ENCODE measurements around the gene CYTH3.
"Not testable (repeated sequence)": the region's sequence is repeated elsewhere in the genome, so short reads cannot be mapped to it uniquely, and the experiment has no call there.

Gene CYTH3

GRCh38 chr7:6235029-6235871 is 37.2 kb downstream of the CYTH3 start:
- TF ChIP-seq CTCF (IDR thresholded peaks at IDR 0.05; ENCODE audit: insufficient read depth, low read depth, low read length, missing control alignments) = no peak
- no peak overlapping the region for H3K4me3 ChIP-seq (ENCODE audit: low read length)
- DNase-seq (ENCODE audit: low read depth) = no peak

DNA sequence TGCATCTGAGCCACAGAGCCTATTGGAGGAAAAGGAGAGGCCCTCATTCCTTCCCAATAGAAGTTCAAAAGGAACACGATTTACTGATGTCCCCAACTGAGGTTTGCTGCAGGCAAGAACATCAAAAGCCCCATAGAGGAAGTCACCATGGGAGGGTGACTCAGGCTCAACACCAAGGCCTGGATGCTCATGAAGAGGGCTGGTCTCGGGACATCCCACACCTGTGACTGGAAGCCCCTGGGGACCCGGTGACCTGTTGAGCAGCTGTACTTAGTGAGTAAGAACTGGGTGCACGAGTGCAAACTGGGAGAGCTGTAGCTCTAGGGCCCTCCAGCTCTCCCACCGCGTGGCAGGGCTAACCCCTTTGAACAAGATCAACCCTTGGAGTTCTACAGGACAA is 38.0 kb downstream of the CYTH3 start:
- DNase-seq (ENCODE audit: low read depth) = no peak
- H3K4me3 ChIP-seq (ENCODE audit: low read length) = no peak overlapping the region
- TF ChIP-seq CTCF (IDR thresholded peaks at IDR 0.05; ENCODE audit: insufficient read depth, low read depth, low read length, missing control alignments) = no peak

DNA sequence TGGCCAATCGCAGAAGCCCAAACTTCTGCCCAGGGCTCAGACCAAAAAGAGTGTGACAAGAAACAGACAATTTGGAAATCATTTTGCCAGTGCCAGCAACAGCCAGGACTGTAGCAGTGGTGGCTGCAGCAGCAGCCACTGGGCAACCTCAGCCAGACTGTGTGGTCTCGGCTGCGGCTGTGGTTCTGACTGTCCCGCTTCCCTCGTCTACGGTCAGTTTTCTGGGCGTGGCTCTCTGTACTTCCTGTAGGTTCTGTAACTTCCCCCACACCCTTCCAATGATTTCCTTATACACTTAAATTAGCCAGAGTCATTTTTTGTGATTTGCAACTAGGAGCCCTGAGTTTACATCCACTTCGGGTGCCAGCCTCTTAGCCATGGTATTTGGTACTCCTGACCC is 39.9 kb downstream of the CYTH3 start:
- TF ChIP-seq CTCF (IDR thresholded peaks at IDR 0.05; ENCODE audit: insufficient read depth, low read depth, low read length, missing control alignments) = no peak
- no peak overlapping the region for H3K4me3 ChIP-seq (ENCODE audit: low read length)
- DNase-seq (ENCODE audit: low read depth) = no peak

DNA sequence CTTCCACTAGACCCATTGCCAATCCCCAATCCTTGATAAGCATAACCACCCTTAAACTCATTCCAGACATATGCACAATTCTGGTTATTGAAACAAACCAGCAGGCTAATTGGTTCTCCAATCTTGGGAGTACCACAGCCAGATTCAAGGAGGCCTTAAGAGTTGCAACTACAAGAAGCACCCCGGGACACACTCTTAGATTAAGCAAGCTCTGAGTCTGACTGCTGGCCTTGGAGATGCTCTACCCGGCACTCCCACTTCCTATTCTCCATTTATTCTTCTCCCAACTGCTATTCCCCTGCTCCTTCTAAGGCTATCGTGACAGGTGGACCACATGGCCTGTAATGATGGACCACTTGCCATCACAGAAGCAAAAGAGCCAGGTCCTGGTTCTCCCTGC is 40.3 kb downstream of the CYTH3 start:
- no peak overlapping the region for H3K4me3 ChIP-seq (ENCODE audit: low read length)
- no peak for DNase-seq (ENCODE audit: low read depth)
- TF ChIP-seq CTCF (IDR thresholded peaks at IDR 0.05; ENCODE audit: insufficient read depth, low read depth, low read length, missing control alignments) = no peak

DNA sequence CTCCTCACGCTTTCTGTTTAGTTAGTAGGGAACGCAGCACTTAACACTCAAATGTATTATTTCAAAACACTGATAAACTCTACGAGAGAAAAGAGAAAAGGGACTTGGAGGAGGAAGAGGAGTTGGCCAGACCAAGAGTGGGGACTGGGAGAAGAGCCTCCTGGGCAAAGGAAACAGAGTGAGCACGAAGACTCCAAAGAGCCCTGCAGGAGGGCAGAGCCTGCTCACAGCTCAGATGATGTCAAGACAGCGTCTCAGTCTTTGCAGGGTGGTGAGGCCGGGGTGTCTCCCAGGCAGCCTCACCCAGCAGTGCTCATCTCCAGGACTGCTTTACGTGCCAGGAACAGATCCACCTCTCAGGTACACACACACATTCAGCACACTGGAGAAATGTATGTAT is 41.2 kb downstream of the CYTH3 start:
- TF ChIP-seq CTCF (IDR thresholded peaks at IDR 0.05; ENCODE audit: insufficient read depth, low read depth, low read length, missing control alignments) = no peak
- H3K4me3 ChIP-seq (ENCODE audit: low read length) = no peak overlapping the region
- no peak for DNase-seq (ENCODE audit: low read depth)

DNA sequence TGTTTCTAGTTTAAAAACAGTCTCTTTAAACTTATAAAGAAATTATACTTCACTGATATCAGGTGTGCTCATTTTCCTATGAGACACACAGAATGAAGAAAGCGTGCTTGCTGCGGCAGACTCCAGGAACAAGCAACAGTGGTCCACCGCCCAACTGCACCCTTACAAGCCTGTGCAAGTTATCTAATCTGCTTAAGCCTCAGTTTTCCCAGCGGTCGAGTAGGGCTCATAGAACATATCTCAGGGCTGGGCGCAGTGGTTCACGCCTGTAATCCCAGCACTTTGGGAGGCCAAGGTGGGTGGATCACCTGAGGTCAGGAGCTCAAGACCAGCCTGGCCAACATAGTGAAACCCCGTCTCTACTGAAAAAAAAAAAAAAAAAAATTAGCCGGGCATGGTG is 43.1 kb downstream of the CYTH3 start:
- not testable (repeated sequence) for DNase-seq (ENCODE audit: low read depth); H3K4me3 ChIP-seq (ENCODE audit: low read length)

DNA sequence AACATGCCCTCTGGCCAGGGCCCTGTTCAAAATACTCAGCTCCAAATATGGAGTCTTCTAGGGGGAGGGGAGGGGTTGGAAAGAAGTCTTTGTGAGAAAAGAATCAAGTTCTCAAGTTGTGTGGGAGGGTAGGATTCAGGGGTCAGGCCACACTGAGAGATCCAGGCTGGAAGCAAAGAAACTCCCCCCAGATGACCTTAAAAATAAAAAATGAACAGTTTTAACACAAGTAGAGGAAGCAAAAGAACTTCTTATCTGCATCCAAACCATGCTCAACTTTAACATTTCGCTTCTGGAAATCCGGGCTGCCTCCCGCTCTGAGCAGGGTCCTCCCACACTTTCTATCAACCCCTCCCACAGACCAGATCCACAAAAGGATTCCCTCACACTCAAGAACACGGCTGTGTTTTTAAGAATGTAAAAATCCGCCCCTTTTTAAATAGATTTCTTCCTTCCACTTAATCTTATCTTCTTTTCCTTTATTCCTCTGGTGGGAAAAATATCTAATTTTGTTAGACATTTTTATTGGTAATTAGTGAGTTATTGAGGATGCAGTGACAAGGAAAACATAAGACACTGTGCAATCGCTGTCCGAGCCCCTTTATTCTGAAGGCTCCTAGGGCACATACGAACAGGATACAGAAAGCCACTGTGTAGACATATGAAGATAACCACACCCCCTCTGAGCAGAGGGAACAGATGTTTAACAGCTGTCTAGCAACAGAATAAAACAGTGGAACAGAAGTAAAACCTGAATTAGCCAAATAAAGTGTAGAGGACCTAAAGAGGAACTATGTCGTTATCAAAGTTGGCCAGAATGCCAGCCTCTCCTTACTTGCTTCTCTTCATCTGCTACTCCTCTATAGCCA is 43.8 kb downstream of the CYTH3 start:
- no peak overlapping the region for H3K4me3 ChIP-seq (ENCODE audit: low read length)
- TF ChIP-seq CTCF (IDR thresholded peaks at IDR 0.05; ENCODE audit: insufficient read depth, low read depth, low read length, missing control alignments) = no peak
- no peak for DNase-seq (ENCODE audit: low read depth)

Measured in epithelial cell of esophagus (primary cell).